GM19468 (cell line): ENCODE measurements around the gene PASD1.
"Not testable (repeated sequence)": the region's sequence is repeated elsewhere in the genome, so short reads cannot be mapped to it uniquely, and the experiment has no call there.

Experiments used
- ATAC-seq: cut with Tn5 transposase; IDR thresholded peaks from one replicate; pipeline ENCODE4 v1.9.1; 2021; ENCODE audit warnings: mild to moderate bottlenecking, moderate library complexity, moderate number of reproducible peaks; ENCODE audit not compliant: unreplicated experiment; ENCODE audit errors: extremely low read depth

Gene PASD1

DNA sequence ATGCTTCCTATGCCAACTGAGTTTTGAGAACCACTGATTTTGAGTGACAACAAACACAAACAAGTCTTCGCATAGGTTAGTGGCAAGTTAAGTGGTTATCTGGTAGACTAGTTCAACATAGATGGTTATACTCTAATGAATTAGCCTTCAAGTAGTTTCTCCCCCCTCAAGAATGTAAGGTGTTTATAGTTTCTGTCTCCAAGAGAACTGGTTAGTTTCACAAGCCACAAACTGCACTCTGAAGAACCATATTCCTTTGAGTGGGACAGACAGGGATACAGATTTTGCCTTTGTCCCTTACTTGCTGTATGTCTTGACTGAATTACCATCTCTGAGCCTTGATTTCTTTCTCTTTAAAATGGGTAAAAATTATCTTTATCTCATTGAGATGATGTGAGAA is 41.5 kb downstream of the PASD1 start:
- no peak for ATAC-seq

GRCh38 chrX:151609222-151609621 is 45.7 kb downstream of the PASD1 start:
- ATAC-seq, result no peak

- ATAC-seq, result no peak
Measured at GRCh38 chrX:151621422-151621821, 57.9 kb downstream of the PASD1 start.

- ATAC-seq, result no peak
Measured at GRCh38 chrX:151624677-151625076, 61.2 kb downstream of the PASD1 start.

DNA sequence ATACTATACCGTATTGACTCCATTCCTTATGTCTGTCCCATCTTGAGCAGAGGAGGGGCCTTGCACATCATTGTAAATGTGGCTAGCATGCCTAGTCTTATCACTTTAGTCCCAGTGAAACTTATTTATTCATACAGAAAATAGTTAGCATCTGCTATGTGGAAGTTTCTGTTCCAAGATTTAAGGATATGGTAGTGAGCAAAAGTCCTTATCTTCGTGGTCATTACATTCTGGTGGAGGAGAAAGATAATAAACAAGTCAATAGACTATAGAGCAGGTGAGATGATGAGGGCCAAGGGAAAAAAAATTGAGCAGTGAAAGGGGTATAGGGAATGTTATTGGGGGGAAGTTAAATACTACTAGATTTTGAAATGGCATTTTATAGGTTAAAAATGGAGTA is 68.3 kb downstream of the PASD1 start:
- no peak for ATAC-seq

DNA sequence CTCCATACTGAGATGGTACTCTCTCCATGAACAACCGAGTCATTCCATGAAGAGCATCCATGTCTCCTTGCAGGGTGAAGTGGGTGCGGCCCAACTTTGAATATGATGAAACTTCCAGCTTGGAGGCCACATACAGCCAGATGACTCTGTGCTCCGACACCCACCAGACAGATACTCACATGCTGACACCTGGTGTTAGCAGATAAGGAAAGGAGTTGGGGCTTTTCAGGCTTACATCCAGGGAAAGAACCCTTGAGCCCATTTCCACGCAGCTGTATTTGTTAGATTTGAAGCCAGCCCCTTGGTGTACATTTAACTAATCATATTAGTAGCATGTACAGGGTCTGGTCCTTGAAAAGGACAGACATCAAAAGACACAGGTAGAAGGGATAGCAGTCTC is 69.7 kb downstream of the PASD1 start:
- no peak for ATAC-seq

- ATAC-seq, result no peak
Measured at GRCh38 chrX:151634937-151635336, 71.5 kb downstream of the PASD1 start.

DNA sequence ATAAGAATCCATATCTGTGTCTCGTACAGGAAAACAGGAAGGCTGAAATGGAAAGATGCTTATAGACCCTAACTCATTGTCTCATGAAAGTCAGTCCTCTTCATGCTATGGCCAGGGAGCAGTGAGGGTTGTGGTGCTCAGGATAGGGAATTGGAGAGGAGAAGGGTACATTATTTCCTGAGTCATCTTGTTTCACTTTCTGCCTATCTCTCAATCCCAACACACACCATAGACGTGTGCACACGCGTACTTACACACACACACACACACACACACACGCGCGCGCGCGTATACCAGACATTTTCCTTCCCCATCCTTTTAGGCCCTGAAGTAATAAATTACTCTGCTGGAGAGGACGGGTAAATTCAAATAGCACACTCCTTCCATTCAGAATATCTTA is 78.1 kb downstream of the PASD1 start:
- ATAC-seq, result no peak

GRCh38 chrX:151675121-151675746 is 111.8 kb downstream of the PASD1 start:
- ATAC-seq, result no peak

DNA sequence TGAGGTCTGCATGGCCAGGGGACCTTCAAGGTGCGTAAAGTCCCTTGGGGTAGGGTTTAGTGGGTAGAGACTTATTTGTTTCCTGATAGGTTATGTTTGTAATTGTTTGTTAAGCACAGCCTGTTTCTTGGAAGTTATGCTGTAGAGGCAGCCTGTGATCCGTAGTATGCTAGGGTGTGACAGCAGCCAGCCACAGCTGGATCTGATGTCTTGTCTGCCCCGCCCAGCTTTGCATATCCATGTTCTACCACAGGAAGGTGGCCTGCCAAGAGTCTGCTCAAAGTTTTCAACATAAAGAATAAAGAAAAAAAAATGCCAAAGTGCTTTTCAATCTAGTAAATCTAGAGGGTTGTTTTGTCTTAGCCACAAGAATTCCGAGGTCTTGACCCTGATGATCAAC is 112.7 kb downstream of the PASD1 start:
- ATAC-seq, result no peak

DNA sequence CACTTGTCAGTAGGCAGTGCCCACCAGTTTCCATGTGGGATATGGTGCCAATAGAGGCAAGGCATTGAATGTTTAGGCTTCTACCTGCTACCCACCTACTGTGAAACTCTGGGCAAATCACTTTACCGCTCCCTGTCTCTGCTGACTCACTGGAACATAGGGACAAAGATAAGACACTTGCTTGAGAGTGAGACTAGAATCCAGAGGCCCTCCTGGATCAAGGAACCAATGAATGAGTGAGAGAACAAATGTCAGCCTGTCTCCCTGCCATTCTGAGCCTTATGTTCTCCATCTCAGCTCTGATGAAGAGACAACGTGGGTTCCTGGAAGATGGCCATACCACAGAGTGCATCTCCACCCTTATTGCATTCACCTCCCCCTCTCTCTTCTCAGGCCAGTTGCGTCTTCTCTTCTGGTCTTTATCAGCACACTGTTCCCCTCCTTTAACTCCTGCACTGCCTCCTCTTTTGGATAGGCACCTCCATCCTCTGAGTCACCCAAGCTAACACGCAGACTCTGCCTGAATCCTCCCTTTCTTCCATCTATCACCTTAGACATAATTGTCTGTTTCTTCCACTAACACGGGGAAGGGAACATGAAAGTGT is 116.4 kb downstream of the PASD1 start:
- no peak for ATAC-seq

DNA sequence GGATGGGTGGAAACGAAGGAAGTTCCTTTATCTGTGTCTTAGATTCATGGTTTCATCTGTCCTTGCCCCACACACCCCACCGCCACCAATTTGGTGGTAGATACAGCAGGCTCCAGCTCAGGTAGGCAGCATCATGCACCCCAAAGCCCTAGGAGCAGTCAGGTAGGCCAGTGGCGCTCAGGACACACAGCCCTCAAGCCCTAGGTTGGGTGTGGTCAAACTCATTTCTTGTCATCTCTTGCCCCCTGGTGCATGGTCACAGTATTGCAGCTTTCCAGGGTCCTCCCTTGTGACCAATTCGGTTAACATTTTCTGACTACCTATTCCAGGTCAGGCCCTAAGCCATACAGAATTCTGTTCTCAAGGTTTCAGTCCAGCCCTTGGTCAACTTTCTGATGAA is 117.3 kb downstream of the PASD1 start:
- peak; percentile 58 for ATAC-seq

GRCh38 chrX:151687635-151688034 is 124.2 kb downstream of the PASD1 start:
- ATAC-seq, result no peak

DNA sequence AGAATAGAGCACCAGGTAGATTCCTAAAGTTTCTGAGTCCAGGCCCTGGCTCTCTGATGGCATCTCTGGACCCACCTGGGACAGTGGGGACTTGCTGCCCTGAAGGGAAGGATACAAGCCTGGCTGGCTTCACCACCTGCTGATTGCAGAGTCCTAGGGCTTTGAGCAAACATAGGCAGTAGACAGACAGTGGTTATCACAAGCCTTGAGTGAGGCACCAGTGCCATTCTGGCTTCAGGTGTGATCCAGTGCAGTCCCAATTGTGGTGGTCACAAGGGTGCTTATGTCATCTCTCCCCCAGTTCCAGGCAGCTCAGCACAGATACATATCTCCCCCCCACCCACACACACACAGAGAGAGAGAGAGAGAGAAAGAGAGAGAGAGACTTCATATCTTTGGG is 125.2 kb downstream of the PASD1 start:
- ATAC-seq, result no peak

DNA sequence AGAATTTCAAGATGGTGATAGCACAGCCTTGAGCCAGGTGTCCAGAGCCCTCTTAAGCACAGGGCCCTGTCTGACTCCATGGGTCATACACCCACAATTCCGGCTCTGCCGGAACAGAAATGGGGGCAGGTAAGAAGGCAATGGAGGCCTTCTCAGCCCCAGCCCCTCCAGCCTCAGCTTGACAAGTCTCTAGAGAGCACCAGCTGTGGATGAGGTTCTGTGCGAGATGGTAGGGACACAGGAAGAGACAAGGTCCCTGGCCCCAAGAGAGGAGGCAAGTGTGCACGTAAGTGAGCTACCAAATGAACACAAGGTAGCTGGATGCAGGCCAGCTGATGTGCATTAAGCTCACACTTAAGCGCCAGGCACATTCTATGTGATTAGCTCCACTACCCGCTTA is 129.3 kb downstream of the PASD1 start:
- ATAC-seq, result no peak

- ATAC-seq, result no peak
Measured at GRCh38 chrX:151694121-151694520, 130.6 kb downstream of the PASD1 start.

GRCh38 chrX:151694661-151695582 is 131.4 kb downstream of the PASD1 start, which contains the start of gene PRRG3:
TSS of gene PRRG3 (plus strand) at chrX:151695458. CDS start at chrX:151698815, 3,357 bp downstream.
- ATAC-seq, result no peak

DNA sequence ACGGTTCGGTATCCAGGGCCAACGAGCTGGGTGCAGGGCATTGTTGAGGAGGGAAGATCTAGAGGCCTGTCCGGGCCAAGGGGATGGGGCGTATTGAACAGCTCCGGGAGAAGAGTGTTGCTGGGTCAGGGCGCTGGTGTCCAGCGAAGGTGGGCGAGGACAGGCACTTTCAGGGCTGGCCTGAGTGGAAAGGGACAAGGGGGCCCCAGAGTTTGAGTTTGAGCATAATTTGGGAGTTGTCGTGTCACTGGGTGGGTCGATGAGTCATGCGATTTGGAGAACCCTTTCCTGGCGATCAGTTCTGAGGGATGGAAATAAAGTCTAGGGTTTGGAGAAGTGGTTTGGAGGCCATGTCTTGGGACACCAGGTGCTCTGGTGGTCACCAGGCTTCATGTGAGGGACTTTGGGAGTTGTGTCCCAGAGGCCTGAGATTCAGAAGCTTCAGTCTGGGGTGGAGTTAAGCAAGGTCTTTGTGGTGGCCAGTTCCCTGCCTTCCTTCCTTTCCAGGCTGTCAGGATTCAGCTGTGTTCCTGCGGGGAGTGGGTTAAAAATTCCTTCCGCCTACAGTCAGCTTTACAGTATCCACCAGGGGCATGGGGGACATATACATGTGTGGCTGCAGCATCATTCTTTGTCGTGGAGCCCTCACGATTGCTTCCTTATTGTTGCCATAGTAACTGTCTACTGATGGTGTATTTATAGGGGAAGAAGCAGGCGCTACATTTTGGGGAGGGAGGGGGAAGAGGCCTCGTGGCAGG is 132.3 kb downstream of the PASD1 start:
- no peak for ATAC-seq

GRCh38 chrX:151697082-151697481 is 133.6 kb downstream of the PASD1 start:
- not testable (repeated sequence) for ATAC-seq

DNA sequence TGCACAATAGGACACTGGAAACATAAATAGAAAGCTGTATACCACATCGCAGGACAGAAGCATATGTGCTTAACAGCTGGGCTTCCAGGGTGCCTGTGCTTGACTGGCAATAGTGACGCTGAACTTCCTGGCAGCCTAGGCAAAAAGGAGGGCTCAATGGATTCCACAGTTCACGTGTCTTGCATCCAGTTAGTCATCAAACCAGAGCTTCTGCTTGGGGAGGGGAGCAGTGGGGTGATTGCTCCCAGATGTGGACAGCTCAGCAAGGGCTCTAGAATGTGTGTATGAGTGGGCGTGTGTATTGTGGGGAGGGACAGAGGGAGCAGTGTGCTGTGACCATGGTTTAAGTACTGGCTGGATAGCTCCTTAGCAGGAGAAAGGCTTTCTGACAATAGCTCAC is 134.0 kb downstream of the PASD1 start:
- no peak for ATAC-seq
